Skeletal muscle satellite cell (primary cell): ENCODE results near the gene PSMA4.
"Not testable (repeated sequence)": the region's sequence is repeated elsewhere in the genome, so short reads cannot be mapped to it uniquely, and the experiment has no call there.

Experiments used
- H3K27me3 ChIP-seq: 2 replicates; pipeline ENCODE4 v1.7.0; 2013; ENCODE audit warnings: low read length; ENCODE audit not compliant: control insufficient read depth, insufficient read depth
- H3K36me3 ChIP-seq: 2 replicates; pipeline ENCODE4 v1.7.0; 2013; ENCODE audit warnings: mild to moderate bottlenecking, control low read depth, low read length; ENCODE audit not compliant: insufficient read depth
- H3K4me1 ChIP-seq: 2 replicates; pipeline ENCODE4 v1.7.0; 2013; ENCODE audit warnings: low read length; ENCODE audit not compliant: control insufficient read depth, insufficient read depth
- H3K4me2 ChIP-seq: 2 replicates; pipeline ENCODE4 v1.7.0; 2013; ENCODE audit warnings: mild to moderate bottlenecking, low read length
- H3K4me3 ChIP-seq: 2 replicates; pipeline ENCODE4 v1.7.0; 2013; ENCODE audit warnings: low read length
- H3K9ac ChIP-seq: 2 replicates; pipeline ENCODE4 v1.7.0; 2013; ENCODE audit warnings: mild to moderate bottlenecking, low read depth, low read length, moderate library complexity
- H3K9me3 ChIP-seq: replicated peaks from 2 replicates; pipeline ENCODE4 v1.7.0; 2013; ENCODE audit warnings: mild to moderate bottlenecking, control low read depth, low read length

PSMA4 gene

GRCh38 chr15:78552597-78552996 is 12.4 kb downstream of the PSMA4 start:
- H3K9ac ChIP-seq: no peak overlapping the region
- no peak overlapping the region for H3K4me2 ChIP-seq
- H3K9me3 ChIP-seq: no peaks in the 10 kb centered on the region
- no peak overlapping the region for H3K4me3 ChIP-seq
- no peaks in the 10 kb centered on the region for H3K27me3 ChIP-seq
- H3K36me3 ChIP-seq: peaks cover 36% of the 10 kb centered on the region
- no peaks in the 10 kb centered on the region for H3K4me1 ChIP-seq

- H3K36me3 ChIP-seq, H3K9me3 ChIP-seq, H3K4me3 ChIP-seq, H3K4me1 ChIP-seq, H3K9ac ChIP-seq, H3K27me3 ChIP-seq, H3K4me2 ChIP-seq: not testable (repeated sequence)
Observed at GRCh38 chr15:78560201-78560600, 20.0 kb downstream of the PSMA4 start.

GRCh38 chr15:78561490-78561889 is 21.2 kb downstream of the PSMA4 start:
- Histone ChIP-seq H3K27me3 (peaks cover 7% of the 10 kb centered on the region), H3K9ac (no peak overlapping the region), H3K36me3 (no peaks in the 10 kb centered on the region), H3K4me1 (peaks cover 5% of the 10 kb centered on the region), H3K9me3 (no peaks in the 10 kb centered on the region), H3K4me2 (no peak overlapping the region), H3K4me3 (no peak overlapping the region)

GRCh38 chr15:78563092-78563491 is 22.8 kb downstream of the PSMA4 start:
- no peak overlapping the region for H3K4me3 ChIP-seq
- no peak overlapping the region for H3K4me2 ChIP-seq
- no peaks in the 10 kb centered on the region for H3K36me3 ChIP-seq
- peaks cover 7% of the 10 kb centered on the region for H3K27me3 ChIP-seq
- H3K9me3 ChIP-seq: no peaks in the 10 kb centered on the region
- H3K9ac ChIP-seq: no peak overlapping the region
- H3K4me1 ChIP-seq: peaks cover 8% of the 10 kb centered on the region

- H3K27me3 ChIP-seq: peaks cover 7% of the 10 kb centered on the region
- peak overlapping the region; percentile 99 for H3K4me2 ChIP-seq
- H3K36me3 ChIP-seq: no peaks in the 10 kb centered on the region
- H3K4me1 ChIP-seq: peaks cover 8% of the 10 kb centered on the region
- H3K9ac ChIP-seq: no peak overlapping the region
- H3K9me3 ChIP-seq: no peaks in the 10 kb centered on the region
- H3K4me3 ChIP-seq: peak overlapping the region; percentile 97
Observed at GRCh38 chr15:78564743-78565096, 24.5 kb downstream of the PSMA4 start.

GRCh38 chr15:78565097-78565950 is 25.1 kb downstream of the PSMA4 start, which contains the start of gene CHRNA5:
CHRNA5 (plus strand) TSS chr15:78565520; CDS start chr15:78565720, 200 bp downstream.
- peaks cover 7% of the 10 kb centered on the region for H3K27me3 ChIP-seq
- peak within 1 kb of the TSS; percentile 79 for H3K9ac ChIP-seq
- H3K9me3 ChIP-seq: no peaks in the 10 kb centered on the region
- H3K4me1 ChIP-seq: peaks cover 8% of the 10 kb centered on the region
- no peaks in the 10 kb centered on the region for H3K36me3 ChIP-seq
- H3K4me3 ChIP-seq: peak within 1 kb of the TSS; percentile 97
- peak within 1 kb of the TSS; percentile 99 for H3K4me2 ChIP-seq

- H3K4me2 ChIP-seq: peak overlapping the region; percentile 99
- peak overlapping the region; percentile 79 for H3K9ac ChIP-seq
Observed at GRCh38 chr15:78565951-78566774, 25.9 kb downstream of the PSMA4 start.

GRCh38 chr15:78567531-78567930 is 27.3 kb downstream of the PSMA4 start:
- H3K9me3 ChIP-seq: no peaks in the 10 kb centered on the region
- no peaks in the 10 kb centered on the region for H3K36me3 ChIP-seq
- H3K27me3 ChIP-seq: peaks cover 7% of the 10 kb centered on the region
- no peak overlapping the region for H3K4me2 ChIP-seq
- H3K4me3 ChIP-seq: no peak overlapping the region
- no peak overlapping the region for H3K9ac ChIP-seq
- H3K4me1 ChIP-seq: peaks cover 8% of the 10 kb centered on the region

More at GRCh38 chr15:78565951-78566774, 25.9 kb downstream of the PSMA4 start:
- H3K4me1 ChIP-seq: peaks cover 8% of the 10 kb centered on the region
- H3K4me3 ChIP-seq: peak overlapping the region; percentile 97
- no peaks in the 10 kb centered on the region for H3K36me3 ChIP-seq
- H3K27me3 ChIP-seq: peaks cover 7% of the 10 kb centered on the region
- no peaks in the 10 kb centered on the region for H3K9me3 ChIP-seq

- no peaks in the 10 kb centered on the region for H3K36me3 ChIP-seq
- H3K4me1 ChIP-seq: peaks cover 8% of the 10 kb centered on the region
- H3K4me2 ChIP-seq: no peak overlapping the region
- no peak overlapping the region for H3K9ac ChIP-seq
- H3K9me3 ChIP-seq: no peaks in the 10 kb centered on the region
- no peak overlapping the region for H3K4me3 ChIP-seq
- H3K27me3 ChIP-seq: no peaks in the 10 kb centered on the region
Observed at GRCh38 chr15:78570710-78571109, 30.5 kb downstream of the PSMA4 start.

GRCh38 chr15:78571382-78571781 is 31.1 kb downstream of the PSMA4 start:
- Histone ChIP-seq H3K4me1 (peaks cover 4% of the 10 kb centered on the region), H3K27me3 (no peaks in the 10 kb centered on the region), H3K36me3 (no peaks in the 10 kb centered on the region), H3K9me3 (no peaks in the 10 kb centered on the region), H3K9ac (no peak overlapping the region), H3K4me2 (no peak overlapping the region), H3K4me3 (no peak overlapping the region)

GRCh38 chr15:78573416-78573815 is 33.2 kb downstream of the PSMA4 start:
- Histone ChIP-seq H3K4me1 (no peaks in the 10 kb centered on the region), H3K27me3 (no peaks in the 10 kb centered on the region), H3K9me3 (no peaks in the 10 kb centered on the region), H3K9ac (no peak overlapping the region), H3K4me3 (no peak overlapping the region), H3K4me2 (no peak overlapping the region), H3K36me3 (no peaks in the 10 kb centered on the region)
